ENCODE results near the gene TUBGCP6. TPM values are rescaled to one million over a fixed set of nuclear protein-coding genes. Genes with fewer than 3 reads are reported as not detected.

TUBGCP6 gene
- total RNA-seq, 1 donor from 2014 or later, result 48.5 TPM

DNA sequence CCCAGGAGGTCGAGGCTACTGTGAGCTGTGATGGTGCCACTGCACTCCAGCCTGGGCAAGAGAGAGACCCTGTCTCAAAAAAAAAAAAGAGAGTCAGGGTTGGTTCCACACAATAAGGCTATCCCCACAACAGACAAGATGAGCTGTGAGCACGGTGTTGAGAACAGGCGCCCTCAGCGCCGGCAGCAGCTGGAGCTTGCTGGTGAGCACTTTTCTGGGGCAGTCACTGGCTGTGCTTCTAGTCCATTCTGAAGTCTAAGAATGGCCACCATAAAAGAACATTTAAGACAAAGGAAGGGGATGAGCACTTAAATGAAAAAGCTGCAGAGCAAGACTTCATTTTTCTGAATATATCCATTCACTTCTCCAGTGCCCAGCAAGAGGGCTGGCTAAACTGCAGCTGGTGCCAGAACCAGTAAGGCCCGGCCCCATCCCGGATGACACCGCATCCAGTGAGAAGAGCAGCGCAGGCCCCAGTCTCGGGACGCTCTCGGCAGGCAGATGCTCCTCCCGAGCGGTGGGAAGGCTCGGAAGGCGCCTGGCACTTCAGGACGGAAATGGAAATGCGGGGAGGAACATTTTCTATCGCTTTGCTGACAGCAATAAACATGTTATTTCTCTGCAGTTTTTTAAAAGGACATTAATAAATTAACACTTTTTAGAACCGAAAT, 12.2 kb downstream of the TUBGCP6 start:
- no peaks in the 10 kb centered on the region for H3K4me1 ChIP-seq
- H3K27me3 ChIP-seq (ENCODE audit: low read depth), result no peaks in the 10 kb centered on the region
- H3K9me3 ChIP-seq, result no peaks in the 10 kb centered on the region
- TF ChIP-seq, protein P1, sequence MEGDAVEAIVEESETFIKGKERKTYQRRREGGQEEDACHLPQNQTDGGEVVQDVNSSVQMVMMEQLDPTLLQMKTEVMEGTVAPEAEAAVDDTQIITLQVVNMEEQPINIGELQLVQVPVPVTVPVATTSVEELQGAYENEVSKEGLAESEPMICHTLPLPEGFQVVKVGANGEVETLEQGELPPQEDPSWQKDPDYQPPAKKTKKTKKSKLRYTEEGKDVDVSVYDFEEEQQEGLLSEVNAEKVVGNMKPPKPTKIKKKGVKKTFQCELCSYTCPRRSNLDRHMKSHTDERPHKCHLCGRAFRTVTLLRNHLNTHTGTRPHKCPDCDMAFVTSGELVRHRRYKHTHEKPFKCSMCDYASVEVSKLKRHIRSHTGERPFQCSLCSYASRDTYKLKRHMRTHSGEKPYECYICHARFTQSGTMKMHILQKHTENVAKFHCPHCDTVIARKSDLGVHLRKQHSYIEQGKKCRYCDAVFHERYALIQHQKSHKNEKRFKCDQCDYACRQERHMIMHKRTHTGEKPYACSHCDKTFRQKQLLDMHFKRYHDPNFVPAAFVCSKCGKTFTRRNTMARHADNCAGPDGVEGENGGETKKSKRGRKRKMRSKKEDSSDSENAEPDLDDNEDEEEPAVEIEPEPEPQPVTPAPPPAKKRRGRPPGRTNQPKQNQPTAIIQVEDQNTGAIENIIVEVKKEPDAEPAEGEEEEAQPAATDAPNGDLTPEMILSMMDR (IDR thresholded peaks at IDR 0.05), result no peak
- DNase-seq, result no peak
- no peak for ATAC-seq
- peaks cover 63% of the 10 kb centered on the region for H3K36me3 ChIP-seq
- H3K27ac ChIP-seq, result no peak overlapping the region
- no peak overlapping the region for H3K4me3 ChIP-seq
- intact Hi-C loops (cut with DNase I), result no loop called here

DNA sequence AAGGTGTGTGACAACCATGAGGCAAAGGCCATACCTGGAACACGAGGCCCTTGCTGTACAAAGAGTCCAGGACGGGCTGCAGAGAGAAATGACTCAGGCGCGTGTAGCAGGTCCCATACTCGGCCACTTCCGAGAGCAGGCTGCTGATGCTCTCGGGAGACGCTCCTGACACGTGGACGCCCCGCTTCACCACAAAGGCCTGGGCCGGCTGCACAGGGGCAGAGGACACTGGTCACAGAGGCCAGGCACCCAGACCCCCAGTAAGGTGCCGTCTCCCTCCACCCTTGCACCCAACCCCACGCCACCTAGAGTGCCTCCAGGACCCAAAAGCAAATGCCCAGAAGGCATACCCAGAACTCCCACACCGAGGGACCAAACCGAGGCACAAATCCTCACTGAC, 15.5 kb downstream of the TUBGCP6 start:
- no peak overlapping the region for H3K27ac ChIP-seq
- peaks cover 83% of the 10 kb centered on the region for H3K36me3 ChIP-seq
- H3K27me3 ChIP-seq (ENCODE audit: low read depth), result no peaks in the 10 kb centered on the region
- DNase-seq, result no peak
- no peaks in the 10 kb centered on the region for H3K4me1 ChIP-seq
- no peaks in the 10 kb centered on the region for H3K9me3 ChIP-seq
- TF ChIP-seq, protein P1 (IDR thresholded peaks at IDR 0.05), result no peak
- intact Hi-C loops (cut with DNase I), result no loop called here
- H3K4me3 ChIP-seq, result no peak overlapping the region
- ATAC-seq, result no peak

DNA sequence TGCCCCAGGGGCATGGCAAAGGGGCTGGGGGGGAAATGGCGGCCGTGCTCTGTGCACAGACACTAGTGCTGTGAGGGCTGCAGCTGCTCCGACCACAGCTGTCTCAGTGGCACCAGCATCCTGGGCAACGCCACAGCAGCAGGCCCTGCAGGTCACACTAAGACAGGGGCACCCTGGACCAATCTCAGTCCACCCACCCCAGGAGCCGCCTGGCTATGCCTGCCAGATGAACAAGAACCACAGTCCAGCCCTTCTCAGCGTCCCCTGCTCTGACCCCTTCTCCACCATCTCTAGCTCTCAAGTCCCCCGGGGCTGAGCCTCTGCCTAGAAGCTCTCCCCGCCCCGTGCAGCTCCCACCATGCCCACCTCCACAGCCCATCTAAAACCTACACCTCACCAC, 16.5 kb downstream of the TUBGCP6 start:
- Histone ChIP-seq H3K27me3 (ENCODE audit: low read depth) (no peaks in the 10 kb centered on the region), H3K4me3 (no peak overlapping the region), H3K4me1 (no peaks in the 10 kb centered on the region), H3K9me3 (no peaks in the 10 kb centered on the region), H3K36me3 (peaks cover 90% of the 10 kb centered on the region), H3K27ac (no peak overlapping the region)
- TF ChIP-seq, protein P1 (IDR thresholded peaks at IDR 0.05), result no peak
- intact Hi-C loops (cut with DNase I), result no loop called here
- ATAC-seq (no peak), DNase-seq (peak; percentile 30)

DNA sequence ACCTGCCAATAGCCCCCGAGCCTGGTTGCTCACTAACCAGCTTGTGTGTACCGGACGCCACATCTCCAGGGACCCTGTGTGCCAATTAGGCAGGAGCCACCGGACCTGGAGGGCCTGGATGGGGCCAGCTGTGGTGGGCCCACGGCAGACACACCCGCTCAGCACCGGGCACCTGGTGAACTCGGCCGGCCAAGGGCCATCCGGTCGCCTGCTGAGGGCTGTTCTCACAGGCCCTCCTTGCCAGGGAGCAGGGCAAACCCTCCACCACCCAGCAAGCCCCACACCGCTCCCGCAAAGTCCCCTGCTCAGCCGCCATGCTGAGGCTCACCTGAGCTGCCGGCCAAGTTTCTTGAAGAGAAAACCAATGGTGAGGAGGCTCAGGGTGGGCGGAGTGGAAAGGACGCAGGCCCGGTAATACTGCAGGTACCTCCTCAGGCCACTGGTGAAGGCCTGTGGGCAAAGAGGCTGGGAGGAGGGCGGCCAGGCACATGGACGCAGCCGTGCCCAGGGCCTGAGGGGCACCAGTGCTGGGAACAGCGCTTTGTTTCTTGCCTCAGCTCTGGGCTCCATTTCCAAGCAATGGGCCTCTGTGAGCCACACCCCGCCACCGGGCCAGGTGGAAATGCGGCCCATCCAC, 17.1 kb downstream of the TUBGCP6 start:
- no peaks in the 10 kb centered on the region for H3K9me3 ChIP-seq
- no peak overlapping the region for H3K27ac ChIP-seq
- ATAC-seq (no peak), DNase-seq (peak; percentile 38)
- H3K4me1 ChIP-seq, result no peaks in the 10 kb centered on the region
- no peak overlapping the region for H3K4me3 ChIP-seq
- H3K27me3 ChIP-seq (ENCODE audit: low read depth), result no peaks in the 10 kb centered on the region
- TF ChIP-seq, protein P1 (IDR thresholded peaks at IDR 0.05), result no peak
- intact Hi-C loops (cut with DNase I), result no loop called here
- H3K36me3 ChIP-seq, result peaks cover 90% of the 10 kb centered on the region

DNA sequence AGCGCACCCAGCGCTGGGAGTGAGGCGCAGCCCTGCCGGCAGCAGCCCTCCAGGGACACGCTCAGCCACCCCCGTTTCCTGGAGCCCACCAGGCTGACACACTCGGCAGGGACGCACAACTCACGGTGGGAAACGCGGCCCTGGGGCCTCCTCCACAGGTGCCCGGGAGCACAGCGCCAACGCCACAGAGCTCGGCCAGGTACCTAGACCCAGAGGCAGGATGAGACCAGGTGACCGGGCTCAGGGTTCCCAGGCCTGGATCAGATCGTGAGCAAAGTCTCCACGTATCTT, 18.0 kb downstream of the TUBGCP6 start:
- H3K4me1 ChIP-seq, result no peaks in the 10 kb centered on the region
- H3K4me3 ChIP-seq, result no peak overlapping the region
- no peaks in the 10 kb centered on the region for H3K9me3 ChIP-seq
- H3K27me3 ChIP-seq (ENCODE audit: low read depth), result no peaks in the 10 kb centered on the region
- ATAC-seq (no peak), DNase-seq (peak; percentile 39)
- H3K36me3 ChIP-seq, result peaks cover 90% of the 10 kb centered on the region
- intact Hi-C loops (cut with DNase I), result no loop called here
- TF ChIP-seq, protein P1 (IDR thresholded peaks at IDR 0.05), result no peak
- H3K27ac ChIP-seq, result no peak overlapping the region
